Measurements from ENCODE around the gene FAT4.

The FAT4 gene

DNA sequence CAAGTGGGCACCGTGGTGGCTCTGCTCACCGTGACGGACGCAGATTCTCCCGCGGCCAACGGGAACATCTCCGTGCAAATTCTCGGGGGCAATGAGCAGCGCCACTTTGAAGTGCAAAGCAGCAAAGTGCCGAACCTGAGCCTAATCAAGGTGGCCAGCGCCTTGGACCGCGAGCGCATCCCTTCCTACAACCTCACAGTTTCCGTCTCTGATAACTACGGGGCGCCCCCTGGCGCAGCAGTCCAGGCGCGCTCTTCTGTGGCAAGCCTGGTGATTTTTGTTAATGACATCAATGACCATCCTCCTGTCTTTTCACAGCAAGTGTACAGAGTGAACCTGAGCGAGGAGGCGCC, 2.7 kb downstream of the FAT4 start:
- DNase-seq (ENCODE audit: low read depth): no peak

DNA sequence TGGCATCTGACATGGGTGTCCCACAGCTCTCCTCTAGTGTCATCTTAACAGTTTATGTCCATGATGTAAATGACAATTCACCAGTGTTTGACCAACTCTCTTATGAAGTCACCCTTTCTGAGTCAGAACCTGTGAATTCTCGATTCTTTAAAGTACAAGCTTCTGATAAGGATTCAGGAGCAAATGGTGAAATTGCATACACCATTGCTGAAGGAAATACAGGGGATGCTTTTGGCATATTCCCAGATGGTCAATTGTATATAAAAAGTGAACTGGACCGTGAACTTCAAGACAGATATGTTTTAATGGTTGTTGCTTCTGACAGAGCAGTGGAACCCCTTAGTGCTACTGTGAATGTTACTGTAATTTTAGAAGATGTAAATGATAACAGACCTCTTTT, 4.6 kb downstream of the FAT4 start:
- no peak for DNase-seq (ENCODE audit: low read depth)

- DNase-seq (ENCODE audit: low read depth): no peak
These were observed 7.1 kb downstream of the FAT4 start for GRCh38 chr4:125321709-125322365.

DNA sequence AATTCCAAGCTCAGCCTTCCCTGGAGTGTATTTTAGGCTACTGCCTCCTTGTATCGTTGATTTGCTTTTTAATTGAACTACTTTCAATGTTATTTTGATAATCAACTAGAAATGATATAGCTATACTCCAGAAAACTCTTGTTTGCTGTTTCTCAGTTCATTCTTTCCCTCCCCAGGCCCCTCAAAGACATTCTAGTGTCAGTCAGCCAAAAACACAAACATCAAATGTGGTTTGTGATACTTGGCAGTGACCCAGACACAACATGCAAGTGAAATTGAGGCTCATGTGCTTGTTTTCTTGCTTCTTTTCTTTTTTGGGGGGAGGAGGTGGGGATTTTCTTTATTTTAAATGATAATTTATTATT, 7.6 kb downstream of the FAT4 start:
- DNase-seq (ENCODE audit: low read depth): no peak

GRCh38 chr4:125323654-125324053, 8.9 kb downstream of the FAT4 start:
- DNase-seq (ENCODE audit: low read depth): no peak

- DNase-seq (ENCODE audit: low read depth): no peak
These were observed 11.0 kb downstream of the FAT4 start for GRCh38 chr4:125325733-125326132.

GRCh38 chr4:125331116-125331515, 16.4 kb downstream of the FAT4 start:
- DNase-seq (ENCODE audit: low read depth): no peak

- no peak for DNase-seq (ENCODE audit: low read depth)
These were observed 20.2 kb downstream of the FAT4 start for GRCh38 chr4:125334926-125335325.

- no peak for DNase-seq (ENCODE audit: low read depth)
These were observed 24.1 kb downstream of the FAT4 start for GRCh38 chr4:125338814-125339213.

- no peak for DNase-seq (ENCODE audit: low read depth)
These were observed 29.4 kb downstream of the FAT4 start for GRCh38 chr4:125344198-125344597.

GRCh38 chr4:125346616-125347015, 31.9 kb downstream of the FAT4 start:
- DNase-seq (ENCODE audit: low read depth): no peak

DNA sequence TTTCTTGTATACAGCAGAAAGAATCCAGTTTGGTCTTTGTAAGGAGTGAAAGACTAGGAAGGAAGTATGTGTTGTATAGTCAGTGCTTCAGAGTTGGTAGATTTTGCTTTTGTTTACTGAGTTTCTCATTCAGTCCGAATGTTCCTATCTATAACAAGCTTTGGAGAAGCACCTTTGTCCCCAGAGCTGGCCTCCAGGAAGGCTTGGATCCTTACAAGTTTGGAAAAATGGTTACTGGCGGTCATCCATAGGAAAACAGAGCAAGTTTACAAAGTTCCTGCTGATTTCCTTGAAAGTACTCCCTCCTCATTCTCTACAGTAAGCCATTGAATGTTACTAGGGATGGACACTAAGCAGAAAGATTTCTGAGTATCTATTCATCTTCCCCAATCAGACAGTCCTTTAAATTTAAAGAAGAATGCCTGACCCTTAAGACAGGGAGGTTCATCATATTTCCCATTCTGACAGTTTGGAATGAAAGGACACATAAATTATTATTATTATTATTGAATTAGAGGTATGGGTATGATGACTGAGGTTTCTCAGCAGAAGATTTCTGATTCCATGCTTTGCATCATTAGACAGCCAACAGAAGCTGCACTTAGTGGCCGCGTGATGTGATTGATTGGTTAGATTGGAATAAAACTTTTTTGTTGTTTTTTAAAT, 35.8 kb downstream of the FAT4 start:
- no peak for DNase-seq (ENCODE audit: low read depth)

DNA sequence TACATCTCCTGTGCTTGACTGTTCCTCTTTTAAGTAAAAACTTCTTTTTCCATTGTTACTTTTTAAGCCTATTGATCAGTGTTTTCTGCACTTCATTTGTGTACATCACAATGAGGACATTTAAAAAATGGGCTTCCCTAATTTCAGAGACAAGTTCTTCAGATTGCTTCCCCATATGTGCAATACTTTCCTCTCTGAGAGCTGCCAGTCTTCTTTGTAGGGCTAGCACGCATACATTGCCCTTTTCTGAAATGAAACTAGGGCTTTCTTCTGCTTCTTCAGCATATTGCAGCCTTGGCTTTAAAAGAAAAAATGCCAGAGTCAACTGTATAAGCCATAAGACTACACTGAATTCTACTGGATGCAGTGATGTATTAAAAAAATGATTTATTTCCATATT, 37.8 kb downstream of the FAT4 start:
- no peak for DNase-seq (ENCODE audit: low read depth)

GRCh38 chr4:125353131-125353530, 38.4 kb downstream of the FAT4 start:
- no peak for DNase-seq (ENCODE audit: low read depth)

GRCh38 chr4:125355791-125356190, 41.0 kb downstream of the FAT4 start:
- no peak for DNase-seq (ENCODE audit: low read depth)

- DNase-seq (ENCODE audit: low read depth): no peak
These were observed 42.9 kb downstream of the FAT4 start for GRCh38 chr4:125357675-125358074.

DNA sequence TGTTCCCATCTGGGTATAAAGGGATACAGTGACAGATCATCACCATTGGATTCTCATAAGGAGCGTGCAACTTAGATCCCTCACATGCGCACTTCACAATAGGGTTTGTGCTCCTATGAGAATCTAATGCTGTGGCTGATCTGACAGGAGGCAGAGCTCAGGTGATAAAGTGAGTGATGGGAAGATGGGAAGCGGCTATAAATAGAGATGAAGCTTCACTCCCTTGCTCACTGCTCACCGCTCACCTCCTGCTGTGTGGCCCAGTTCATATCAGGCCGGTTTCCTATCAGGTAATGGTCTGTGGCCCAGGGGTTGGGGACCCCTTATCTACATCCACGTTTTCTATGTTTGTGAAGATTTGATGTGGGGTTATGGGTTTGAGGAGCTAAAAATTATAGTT, 43.7 kb downstream of the FAT4 start:
- no peak for DNase-seq (ENCODE audit: low read depth)

GRCh38 chr4:125359363-125359762, 44.6 kb downstream of the FAT4 start:
- DNase-seq (ENCODE audit: low read depth): no peak

DNA sequence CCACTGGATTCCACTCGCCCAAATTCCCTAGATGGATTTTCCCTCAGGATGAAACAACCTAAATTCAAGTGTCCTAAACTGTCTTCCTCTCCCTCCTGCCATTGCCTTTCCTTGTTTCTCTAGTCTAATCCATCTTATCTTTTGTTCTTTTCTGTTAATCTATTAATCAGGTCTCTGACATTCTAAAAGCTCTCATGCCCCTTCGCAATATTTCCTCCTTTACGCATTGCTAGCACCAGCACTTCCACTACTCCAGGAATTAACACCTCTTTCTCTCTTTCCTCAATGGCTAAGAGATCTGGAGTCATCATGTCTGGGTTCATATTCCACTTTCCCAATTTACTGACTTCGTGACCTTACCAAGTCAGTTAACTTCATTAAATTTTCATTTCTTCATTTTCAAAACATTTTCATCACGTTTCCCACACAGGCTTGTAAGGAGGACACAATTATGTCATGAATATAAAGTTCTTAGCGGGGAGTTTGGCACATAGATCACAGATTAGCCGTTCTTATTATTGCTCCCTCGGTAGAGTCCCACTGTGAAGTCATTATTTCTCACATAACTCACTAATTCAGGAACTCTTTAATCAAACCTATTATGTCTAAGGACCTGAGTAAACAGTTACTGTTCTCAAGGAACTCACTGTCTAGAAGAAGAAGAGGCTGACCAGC, 45.3 kb downstream of the FAT4 start:
- DNase-seq (ENCODE audit: low read depth): no peak

DNA sequence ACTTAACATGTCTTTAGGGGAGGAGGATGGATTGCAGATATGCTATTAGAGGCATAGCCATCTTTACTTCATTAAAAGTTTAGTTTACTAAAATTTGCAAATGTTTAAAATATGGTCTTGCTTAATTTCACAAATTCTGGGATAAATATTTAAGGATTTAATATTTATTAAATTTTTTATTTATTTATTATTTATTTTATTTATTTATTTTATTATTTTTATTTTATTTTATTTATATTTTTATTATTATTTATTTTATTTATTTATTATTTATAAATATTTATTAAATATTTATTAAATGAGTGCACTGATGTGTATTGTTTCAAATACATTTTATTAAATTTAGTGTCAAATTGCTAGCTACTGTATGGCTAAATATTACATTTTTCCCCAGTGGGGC, 46.0 kb downstream of the FAT4 start:
- no peak for DNase-seq (ENCODE audit: low read depth)

Data from fibroblast of the conjunctiva (primary cell).